Measurements from ENCODE around the gene RERE.

DNA sequence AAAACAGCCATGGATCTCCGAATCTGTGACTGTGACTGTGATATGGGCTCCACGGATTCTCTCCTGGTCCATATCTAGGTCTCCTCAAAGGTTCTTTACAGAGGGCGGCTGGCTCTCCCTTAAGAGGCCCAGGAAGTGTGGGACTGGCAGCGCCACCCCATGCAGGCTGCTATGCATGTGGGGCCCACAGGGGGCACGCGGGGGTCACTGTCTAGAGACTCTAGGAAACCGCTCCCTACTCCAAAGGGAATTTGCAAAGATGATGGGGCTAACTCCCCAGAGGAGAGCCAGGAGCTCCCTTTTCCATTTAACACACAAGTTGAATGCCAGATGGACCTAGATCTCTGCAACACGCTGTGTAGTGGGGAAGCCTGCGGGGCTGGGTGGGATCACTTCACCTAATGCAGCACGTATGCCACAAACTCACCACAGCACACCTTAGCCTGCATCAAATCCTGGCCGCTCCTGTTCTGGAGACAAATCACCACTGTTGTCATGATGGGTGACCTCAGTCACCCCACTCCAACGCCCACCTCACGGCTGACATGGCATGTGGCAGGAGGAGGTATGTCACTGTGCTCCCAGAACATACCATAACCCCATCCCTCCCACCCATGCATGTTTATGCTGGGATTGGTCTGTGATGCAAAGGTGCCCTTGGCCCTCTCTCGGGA lies 437.8 kb downstream of the RERE start:
- no peak for TF ChIP-seq POLR2A (IDR thresholded peaks at IDR 0.05)
- TF ChIP-seq, protein P1, sequence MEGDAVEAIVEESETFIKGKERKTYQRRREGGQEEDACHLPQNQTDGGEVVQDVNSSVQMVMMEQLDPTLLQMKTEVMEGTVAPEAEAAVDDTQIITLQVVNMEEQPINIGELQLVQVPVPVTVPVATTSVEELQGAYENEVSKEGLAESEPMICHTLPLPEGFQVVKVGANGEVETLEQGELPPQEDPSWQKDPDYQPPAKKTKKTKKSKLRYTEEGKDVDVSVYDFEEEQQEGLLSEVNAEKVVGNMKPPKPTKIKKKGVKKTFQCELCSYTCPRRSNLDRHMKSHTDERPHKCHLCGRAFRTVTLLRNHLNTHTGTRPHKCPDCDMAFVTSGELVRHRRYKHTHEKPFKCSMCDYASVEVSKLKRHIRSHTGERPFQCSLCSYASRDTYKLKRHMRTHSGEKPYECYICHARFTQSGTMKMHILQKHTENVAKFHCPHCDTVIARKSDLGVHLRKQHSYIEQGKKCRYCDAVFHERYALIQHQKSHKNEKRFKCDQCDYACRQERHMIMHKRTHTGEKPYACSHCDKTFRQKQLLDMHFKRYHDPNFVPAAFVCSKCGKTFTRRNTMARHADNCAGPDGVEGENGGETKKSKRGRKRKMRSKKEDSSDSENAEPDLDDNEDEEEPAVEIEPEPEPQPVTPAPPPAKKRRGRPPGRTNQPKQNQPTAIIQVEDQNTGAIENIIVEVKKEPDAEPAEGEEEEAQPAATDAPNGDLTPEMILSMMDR (IDR thresholded peaks at IDR 0.05) = no peak

Data from heart left ventricle (tissue), 13 donors.